Measurements from ENCODE around the gene RHEX. TPM values are rescaled to one million over a fixed set of nuclear protein-coding genes. Genes with fewer than 3 reads are reported as not detected.
"Not testable (repeated sequence)": the region's sequence is repeated elsewhere in the genome, so short reads cannot be mapped to it uniquely, and the experiment has no call there.

RHEX gene
- polyA plus RNA-seq, 4 donors: 1.8 to 6.4 (median 2.9) TPM

GRCh38 chr1:206029484-206029883, 23.5 kb upstream of the RHEX start:
- no peak for DNase-seq (ENCODE audit: low read depth in 4 of 4, low spot score in 3 of 4)

- no peak for DNase-seq (ENCODE audit: low read depth in 4 of 4, low spot score in 3 of 4)
These were observed 22.8 kb upstream of the RHEX start for GRCh38 chr1:206030191-206030590.

DNA sequence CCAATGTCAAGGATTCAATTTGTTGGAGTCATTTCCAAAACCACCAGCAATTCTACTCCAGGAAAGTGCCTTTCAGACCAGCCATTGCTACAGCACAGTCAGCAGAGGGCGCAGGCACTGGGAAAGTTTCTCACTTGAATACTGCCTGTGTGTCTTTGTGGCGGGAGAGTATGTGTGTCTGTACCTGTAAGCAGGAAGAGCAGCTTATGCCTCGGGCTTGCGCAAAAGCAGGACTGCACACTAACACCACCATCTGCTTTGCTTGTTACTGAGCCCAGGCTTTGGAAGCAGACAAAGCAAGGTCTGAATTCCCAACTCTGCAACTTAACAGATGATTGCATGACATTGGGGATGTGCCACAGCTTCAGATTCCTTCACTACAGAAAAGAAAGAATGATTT, 22.3 kb upstream of the RHEX start:
- DNase-seq (ENCODE audit: low read depth in 4 of 4, low spot score in 3 of 4): peak; percentile 20 to 54 (median 46)

- no peak for DNase-seq (ENCODE audit: low read depth in 4 of 4, low spot score in 3 of 4)
These were observed 20.4 kb upstream of the RHEX start for GRCh38 chr1:206032380-206033140.

GRCh38 chr1:206035027-206035426, 17.9 kb upstream of the RHEX start:
- no peak for DNase-seq (ENCODE audit: low read depth in 4 of 4, low spot score in 3 of 4)

DNA sequence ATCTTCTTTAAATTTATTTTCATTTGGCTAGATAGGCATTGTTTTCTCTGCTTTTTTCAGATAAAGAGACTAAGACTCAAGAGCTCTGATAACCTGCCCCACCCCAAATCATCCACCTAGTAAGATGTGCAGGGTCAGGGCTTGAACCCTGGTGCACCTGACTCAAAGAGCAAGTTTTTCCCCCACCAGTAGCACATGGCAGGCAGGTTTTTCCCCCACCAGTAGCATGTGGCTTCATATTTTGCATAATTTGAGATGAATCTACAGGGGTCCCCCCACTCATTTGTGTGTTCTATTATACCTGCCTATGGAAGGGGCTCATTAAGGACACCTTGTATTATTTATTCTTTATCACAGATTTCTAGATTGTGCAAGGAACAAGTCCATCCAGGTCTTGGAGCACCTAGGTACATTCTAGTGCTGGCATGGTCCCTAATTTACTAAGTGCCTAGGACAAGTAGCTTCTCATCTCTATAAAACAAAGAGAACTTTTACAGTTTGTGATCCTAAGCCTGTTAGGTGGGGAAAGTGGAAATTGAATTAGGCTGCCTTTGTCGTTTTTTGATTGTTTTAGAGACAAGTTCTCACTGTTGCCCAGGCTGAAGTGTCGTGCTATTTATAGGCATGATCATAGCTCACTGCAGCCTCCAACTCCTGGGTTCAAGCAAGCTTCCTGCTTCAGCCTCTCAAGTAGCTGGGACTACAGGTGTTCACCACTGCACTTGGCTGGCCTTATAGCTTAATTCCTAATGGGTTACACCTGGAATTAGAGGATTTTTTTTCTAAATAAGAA, 16.1 kb upstream of the RHEX start:
- no peak for DNase-seq (ENCODE audit: low read depth in 4 of 4, low spot score in 3 of 4)

DNA sequence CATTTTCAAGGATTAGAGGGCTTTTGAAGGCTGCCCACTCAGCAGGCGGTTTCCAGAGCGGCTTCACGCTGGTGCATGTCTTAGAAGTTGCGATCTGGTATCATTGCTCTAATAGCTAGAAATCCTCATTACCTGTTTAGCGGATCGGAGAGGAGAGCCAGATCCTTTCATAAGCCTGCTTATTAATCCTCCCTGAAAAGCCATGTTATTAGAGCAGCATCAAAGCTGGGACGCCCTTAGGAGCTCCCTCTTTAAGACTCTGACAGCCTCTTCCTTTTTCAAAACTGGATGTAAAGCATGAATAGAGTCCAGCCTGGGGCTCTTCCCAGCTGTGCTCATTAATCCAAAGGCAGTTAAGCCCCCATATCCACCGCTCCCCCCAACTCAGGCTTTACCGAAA, 15.4 kb upstream of the RHEX start:
- no peak for DNase-seq (ENCODE audit: low read depth in 4 of 4, low spot score in 3 of 4)

DNA sequence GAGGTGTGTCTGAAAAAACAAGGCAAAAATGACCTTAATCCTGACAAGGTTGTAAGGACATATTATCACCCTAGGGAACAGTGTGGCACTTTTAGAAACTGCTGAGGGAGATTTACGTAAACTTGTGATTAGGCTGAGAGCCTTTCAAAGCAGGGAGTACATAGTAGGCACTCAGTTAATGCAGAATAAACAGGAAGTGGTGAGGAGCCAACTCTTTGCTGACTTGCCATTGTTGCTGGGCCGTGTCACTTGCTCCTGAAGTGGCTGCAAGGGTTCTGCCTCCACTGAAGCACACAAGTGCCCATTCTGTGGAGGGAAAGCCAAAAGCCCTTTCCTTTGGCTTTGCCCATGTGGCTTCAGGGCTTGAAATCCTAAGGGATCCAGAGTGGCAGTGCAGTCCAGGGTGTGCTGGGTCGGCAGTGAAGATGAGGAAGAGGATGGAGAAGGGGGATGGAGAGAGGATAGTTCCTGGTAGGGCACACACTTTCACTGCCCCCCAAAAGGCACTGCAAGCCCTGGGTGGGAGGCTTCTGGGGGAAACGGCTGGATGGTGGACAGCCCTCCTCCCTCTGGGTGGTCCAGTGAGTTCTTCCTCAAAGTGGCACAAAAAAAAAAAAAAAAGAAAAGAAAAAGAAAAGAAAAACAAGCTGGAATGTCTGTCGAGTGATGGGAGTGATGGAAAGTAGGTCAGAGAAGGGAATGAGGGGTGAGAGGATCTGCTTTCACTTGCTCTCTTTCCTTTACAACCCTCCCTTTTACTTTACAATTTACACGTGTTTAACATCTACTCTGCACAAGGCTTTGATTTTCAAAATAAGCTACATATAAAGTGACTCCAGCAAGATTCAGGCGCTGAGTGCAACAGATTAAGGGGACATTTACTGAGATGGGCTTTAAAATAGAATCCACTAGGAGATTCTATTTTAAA, 13.7 kb upstream of the RHEX start:
- no peak for DNase-seq (ENCODE audit: low read depth in 4 of 4, low spot score in 3 of 4)

- DNase-seq (ENCODE audit: low read depth in 4 of 4, low spot score in 3 of 4): no peak
These were observed 12.6 kb upstream of the RHEX start for GRCh38 chr1:206040328-206040727.

GRCh38 chr1:206041640-206042039, 11.3 kb upstream of the RHEX start:
- DNase-seq (ENCODE audit: low read depth in 4 of 4, low spot score in 3 of 4): peak; percentile 29 to 55 (median 46)

DNA sequence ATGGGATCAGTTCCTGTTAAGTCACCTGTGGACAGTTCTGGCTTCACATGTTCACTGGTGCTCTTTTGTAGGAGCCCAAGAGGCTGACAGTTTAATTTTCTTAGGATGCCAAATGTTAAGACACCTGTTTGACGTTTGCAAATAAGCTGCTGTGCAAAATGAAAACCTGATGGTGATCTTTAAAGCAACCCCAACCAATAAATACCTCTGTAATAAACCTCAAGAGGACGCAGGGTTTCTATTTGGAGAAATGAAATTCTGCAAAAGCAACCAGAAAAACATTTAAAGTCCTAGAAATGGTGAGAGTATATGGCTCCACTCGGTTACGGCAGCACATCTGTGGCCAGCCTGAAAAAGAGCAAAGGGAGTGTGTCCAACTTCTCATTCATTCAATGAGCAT, 5.7 kb upstream of the RHEX start:
- DNase-seq (ENCODE audit: low read depth in 4 of 4, low spot score in 3 of 4): no peak

DNA sequence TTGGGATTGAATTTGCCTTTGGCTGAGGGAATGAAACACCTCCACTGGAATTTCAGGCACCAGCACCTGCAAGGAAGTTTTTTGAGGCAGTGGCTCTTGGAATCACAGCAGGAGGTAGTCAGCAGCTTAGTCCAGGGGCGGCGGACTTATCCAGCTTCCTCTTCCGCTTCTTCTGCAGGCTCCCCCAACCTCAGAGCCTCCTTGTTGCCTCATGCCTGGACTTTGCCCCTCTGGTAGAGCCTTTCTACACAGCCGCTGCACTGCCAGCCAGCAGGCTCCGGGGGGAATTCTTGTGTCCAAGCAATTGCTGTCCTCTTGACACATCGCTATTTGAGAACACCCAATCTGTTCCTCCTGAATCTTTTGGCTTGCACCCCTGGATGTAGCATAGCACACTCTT, 4.4 kb upstream of the RHEX start:
- DNase-seq (ENCODE audit: low read depth in 4 of 4, low spot score in 3 of 4): no peak

- no peak for DNase-seq (ENCODE audit: low read depth in 4 of 4, low spot score in 3 of 4)
These were observed 3.7 kb upstream of the RHEX start for GRCh38 chr1:206049293-206049692.

- no peak for DNase-seq (ENCODE audit: low read depth in 4 of 4, low spot score in 3 of 4)
These were observed 2.9 kb upstream of the RHEX start for GRCh38 chr1:206049919-206050600.

GRCh38 chr1:206050655-206051235, 2.2 kb upstream of the RHEX start:
- DNase-seq (ENCODE audit: low read depth in 4 of 4, low spot score in 3 of 4): no peak

GRCh38 chr1:206052231-206052865, 625 bp upstream of the RHEX start:
- not testable (repeated sequence) for DNase-seq (ENCODE audit: low read depth in 4 of 4, low spot score in 3 of 4)

DNA sequence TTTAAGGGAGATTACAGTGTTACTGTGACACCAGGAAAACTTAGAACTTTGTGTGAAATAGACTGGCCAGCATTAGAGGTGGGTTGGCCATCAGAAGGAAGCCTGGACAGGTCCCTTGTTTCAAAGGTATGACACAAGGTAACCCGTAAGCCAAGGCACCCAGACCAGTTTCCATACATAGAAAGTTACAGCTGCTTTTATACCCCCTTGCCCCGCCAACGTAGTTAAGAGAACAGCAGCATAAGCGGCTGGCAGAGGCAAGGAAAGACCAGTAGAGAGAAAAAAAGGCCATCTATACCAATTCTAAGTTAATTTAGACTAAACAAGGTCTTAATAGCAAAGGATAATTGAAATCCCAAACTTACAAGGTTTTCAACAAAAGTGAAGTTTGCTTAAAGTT, 643 bp downstream of the RHEX start:
- DNase-seq (ENCODE audit: low read depth in 4 of 4, low spot score in 3 of 4): not testable (repeated sequence)

DNA sequence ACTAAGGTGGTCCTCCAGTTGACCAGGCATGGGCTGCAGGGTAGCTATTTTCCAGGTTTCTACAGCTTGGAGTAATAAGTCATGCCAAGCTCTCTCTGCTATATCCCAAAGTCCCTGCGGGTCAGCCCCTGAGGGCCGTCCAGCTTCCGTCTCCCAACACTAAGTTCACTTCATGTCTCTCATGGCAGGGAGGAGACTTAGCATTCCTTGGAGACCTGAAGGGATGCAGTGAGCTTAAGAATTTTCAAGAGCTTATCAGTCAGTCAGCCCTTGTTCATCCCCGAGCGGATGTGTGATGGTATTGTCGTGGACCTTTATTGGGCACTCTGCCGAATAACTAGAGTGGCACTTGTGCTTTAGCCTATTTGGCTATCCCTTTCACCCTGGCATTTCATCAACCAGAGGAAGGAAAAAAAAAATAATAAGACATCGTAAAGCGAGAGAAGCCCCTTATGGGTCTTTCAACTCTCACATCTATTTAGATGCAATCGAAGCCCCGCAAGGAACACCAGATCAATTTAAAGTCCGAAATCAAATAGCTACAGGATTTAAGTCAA, 2.2 kb downstream of the RHEX start:
- DNase-seq (ENCODE audit: low read depth in 4 of 4, low spot score in 3 of 4): not testable (repeated sequence)

DNA sequence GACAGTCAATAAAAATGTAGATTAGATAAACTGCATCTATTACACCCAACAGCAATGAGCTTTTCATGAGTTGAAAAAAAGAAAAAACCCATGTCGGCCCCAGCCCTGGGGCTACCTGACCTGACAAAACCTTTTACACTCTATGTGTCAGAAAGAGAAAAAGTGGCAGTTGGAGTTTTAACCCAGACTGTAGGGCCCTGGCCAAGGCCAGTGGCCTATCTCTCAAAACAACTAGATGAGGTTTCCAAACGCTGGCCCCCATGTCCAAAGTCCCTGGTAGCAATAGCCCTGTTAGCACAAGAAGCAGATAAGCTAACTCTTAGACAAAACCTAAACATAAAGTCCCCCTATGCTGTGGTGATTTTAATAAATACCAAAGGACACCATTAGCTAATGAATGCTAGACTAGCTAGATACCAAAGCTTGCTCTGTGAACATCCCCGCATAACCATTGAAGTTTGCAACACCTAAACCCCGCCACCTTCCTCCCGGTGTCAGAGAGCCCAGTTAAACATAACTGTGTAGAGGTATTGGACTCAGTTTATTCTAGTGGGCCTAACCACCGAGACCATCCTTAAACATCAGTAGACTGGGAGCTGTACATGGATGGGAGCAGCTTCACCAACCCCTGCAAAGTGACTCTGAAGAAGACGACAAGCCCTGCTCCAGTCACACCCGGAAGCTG, 2.8 kb downstream of the RHEX start:
- not testable (repeated sequence) for DNase-seq (ENCODE audit: low read depth in 4 of 4, low spot score in 3 of 4)
